ENCODE results near the gene CSRP2.

Gene CSRP2

DNA sequence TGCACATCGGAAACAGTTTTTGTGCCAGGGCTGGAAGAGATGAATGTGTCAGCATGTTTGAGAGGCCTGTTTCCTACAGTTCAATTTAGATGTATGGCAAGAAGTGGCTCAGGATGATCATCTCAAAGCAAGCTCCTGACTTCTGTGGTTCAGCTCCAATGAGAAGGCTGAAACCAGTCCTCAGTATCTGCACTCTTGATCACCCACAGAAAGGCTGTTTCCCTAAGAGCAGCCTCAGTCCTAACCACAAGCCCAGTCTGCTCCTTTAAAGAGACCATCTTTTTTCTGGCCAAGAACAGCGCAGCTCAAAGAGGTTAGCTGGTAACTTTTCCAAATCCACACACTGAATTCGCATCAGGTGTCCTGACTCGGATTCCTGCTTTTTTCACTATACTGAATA, 19.2 kb downstream of the CSRP2 start:
- no peak for DNase-seq

DNA sequence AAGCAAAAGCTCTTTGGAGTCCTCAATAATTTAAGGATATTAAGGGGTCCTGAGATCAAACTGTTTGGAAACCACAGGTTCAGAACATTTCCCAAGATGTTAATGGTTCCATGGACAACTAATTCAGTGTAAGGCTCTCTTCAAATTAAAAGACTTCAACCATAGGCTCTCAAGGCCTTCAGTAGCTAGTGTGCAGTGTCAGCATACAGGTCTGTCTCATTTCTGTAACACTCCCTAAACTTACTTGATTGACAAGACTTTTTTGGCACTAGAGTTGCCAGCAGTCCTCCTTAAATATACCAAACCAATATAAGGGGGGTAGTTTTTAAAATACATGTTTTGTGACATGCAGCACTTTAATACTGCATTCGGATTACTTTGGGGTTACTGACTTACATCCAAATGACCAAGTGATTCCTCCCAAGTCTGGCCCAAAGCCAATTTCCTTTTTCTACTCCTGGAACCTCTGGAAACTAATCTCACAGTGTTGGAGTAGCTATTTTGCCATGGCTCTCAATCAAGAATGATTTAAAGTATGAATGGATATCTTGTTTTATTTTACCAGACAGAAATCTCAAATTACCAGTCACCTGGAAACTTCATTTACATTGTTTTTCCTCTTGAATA, 22.7 kb downstream of the CSRP2 start:
- no peak for DNase-seq

DNA sequence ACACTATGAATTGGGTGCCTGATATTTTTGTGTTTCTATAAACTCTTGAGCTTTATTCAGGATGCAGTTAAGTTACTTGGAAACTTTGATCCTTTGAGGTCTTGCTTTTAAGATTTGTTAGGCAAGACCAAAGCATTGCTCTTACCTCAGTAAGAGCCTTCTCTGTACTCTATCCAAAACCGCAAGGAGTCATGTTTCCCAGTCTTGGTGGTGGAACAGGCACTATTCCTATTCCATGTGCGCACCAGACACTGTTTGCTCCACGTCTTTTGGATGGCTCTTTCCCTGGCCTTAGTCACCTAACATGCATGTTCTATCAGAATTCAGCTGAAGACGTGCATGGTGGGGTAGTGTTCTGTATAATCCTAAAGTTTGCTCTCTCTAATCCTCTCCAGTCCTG, 23.5 kb downstream of the CSRP2 start:
- DNase-seq, result no peak

DNA sequence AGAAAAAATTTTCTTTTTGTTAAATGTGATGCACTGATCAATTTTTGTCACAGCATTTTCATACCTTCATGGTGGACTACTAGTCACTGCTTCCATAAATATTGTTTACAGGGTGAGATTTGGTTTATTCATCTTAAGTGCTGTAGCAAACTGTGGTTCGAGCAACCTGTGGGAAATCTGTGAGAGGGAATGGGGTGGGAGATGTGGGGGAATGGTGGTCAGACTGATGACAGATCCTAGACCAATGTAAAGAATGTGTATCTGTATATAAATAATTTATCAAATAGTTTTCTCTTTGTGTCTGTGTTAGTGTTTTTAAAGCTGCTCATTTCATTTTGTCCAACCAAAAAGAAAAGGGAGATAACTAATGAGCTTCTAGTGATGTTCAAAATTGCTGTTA, 26.7 kb downstream of the CSRP2 start:
- DNase-seq, result no peak

DNA sequence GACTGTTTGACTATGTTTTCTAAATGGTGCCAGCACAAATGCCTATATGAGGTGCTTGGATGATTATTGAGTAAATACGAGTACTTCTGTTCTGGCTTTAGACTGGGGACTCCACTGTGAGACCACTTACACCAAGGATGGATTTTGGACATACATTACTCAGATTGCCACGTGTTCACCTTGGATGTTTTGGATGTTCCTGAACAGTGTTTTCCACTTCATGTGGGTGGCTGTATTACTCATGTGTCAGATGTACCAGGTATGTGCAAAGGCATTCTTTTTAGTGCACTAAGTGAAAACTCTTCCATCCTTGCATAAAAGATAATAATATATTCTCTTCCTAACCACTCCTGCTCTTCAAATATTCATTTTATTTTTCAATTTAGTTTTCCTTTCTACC, 30.7 kb downstream of the CSRP2 start:
- no peak for DNase-seq

DNA sequence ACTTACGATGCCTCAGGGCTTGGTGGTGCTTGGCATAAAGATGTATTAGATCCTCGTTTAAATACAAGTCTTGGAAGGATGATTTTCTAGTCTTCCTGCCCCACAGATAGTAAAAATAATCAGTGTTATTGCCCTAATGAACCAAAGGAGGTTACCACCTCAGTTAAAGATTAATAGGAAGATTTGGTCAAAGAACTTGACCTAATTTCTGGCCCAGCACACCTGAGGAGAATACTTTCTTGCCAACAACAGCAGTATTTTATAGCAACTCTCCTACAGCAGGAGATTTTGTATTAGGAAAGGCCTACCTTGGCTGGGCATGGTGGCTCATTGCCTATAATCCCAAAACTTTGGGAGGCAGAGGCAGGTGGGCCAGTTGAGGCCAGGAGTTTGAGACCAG, 31.6 kb downstream of the CSRP2 start:
- no peak for DNase-seq

DNA sequence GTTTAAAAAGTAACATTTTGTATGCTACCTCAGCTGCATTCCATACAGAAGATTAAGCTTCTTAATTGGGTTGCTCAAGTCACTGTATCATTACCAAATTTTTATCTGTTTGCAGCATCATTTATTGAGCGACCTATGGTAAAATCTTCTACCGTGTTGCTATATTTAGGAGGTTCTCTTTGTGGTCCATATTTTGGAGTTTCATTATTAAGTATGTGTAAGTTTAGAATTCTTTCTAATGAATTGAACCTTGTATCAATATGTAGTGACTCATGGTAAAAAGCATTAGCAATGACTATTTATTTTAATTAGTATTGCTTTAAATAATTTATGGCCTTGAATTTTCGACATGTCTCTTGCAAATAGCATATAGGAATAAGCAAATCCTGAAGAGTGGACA, 42.2 kb downstream of the CSRP2 start:
- DNase-seq, result no peak

DNA sequence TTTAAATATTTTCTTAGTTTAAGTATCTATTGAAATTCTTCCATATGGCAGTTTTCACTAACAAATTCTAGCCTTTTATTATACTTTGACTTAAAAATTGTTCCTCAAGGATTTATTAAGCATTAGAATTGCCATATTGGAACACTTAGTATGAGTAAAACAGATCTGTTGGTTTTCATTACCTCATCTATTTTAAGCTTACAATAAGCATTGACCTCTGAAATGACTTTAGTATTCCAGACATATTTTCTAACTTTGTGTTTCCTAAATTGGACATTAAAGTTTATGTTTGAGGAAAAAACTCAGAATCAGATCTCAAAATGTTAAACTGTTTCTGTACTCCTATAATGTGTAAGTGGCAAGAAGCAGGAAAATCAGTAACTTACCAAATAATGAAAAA, 48.4 kb downstream of the CSRP2 start:
- no peak for DNase-seq

DNA sequence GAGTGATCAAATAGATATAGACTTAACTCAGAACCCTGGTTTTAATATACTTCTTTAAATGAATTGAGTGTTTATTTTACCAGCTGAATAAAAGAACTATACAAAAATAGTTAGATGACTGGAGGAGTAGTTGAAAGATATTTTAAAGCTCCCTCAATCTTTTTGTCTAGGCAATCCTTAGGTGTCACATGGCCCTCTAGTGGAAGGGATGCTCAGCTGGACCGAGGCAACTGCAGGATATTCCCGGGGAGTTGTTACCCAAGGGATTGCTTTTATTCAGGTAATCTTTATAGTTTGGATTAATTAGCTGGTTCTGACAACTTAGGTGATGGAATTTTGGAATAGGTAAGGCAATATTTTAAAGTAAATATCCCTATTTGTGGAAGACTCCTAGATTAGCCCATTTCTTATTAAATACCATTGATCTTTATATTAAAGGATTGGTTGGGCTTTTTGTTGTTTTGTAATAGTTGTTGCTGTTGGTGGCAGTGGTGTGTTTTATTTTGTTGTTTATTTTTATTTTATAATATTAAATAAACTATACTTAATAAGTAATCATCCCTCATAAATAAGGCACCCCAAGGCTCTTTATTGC, 57.8 kb downstream of the CSRP2 start:
- DNase-seq, result no peak

DNA sequence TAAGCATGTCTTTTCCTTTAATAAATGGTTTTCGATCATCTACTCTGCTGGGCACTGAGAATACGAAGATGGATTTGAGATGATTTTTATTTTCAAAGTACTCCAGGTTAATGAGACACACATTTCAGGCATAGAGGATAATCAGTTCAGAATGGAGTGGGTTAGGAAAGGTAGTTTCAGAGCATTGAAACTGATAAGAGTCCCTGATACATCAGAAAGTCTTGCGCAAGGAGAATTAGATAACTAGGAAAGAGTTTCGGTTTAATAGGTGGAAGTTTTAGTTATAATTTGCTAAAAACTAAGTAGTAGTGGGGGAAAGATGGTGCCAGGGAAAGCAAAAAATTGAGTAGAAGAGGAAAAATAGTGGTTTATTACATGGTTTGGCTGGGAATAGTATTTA, 64.8 kb downstream of the CSRP2 start:
- DNase-seq, result no peak

DNA sequence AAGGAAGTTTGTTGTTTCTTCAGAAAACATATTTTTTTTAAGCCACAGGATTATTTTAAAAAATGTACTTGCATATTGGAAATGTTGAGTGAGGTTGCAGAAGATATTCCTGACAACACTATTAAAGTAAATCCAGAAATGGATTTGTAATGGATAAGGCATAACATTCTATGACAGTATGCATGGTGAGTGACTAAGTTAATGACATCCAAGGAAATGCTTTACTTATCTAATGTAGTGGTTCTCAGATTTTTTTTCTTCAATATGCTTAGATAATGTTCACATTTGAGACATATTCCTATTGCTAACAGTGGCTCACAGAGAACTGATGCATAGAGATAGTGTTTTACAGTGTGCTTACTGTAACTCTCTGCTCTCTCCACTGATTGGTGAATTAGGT, 65.6 kb downstream of the CSRP2 start:
- DNase-seq, result no peak

DNA sequence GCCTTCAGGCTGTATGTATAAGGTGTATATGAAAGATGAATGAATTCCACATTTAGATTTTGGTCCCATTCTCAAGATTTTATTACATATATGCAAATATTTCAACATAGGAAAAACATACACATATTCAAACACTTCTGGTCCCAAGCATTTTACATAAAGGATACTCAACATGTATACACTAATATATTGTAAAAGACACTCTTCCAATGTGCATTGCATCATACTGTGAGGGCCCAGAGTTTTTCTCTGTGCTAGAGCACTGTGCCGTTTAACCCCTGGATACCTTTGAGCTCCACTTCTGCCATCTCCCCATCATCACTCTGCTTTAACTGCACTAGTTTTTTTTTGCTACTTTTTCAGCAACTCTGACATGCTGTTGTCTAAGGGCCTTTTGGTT, 66.8 kb downstream of the CSRP2 start:
- no peak for DNase-seq

DNA sequence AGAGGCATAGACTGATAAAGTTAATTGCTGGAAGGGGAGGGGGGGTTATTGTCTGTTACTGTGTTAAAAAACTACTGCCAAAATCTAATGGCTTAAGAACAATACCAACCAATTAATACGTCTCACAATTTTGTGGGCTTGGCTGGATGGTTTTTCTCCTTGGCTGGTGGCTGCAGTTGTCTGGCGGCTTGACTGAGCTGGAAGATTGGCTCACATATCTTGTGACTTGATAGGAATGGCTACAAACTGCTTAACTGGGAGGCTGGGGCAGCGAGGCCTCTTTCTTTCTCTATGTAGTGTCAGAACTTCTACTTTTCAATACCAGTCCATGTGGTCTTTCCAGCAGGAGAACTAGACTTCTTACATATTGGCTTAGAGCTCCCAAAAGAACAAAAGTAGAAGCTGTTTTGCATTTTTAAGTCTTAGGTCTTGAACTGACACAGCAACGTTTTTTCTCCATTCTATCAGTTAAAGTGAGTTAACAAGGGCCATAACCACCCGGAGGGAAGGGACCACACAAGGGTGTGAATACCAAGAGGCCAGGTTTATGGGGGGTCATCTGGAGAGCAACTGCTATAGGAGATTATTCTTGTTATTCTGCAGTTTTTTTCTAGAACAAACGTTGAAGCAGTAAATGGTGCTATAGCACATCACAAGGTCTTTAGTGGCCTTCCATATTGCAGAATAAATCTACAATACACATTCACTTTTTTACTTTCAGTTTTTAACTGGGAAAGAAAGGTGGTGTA, 68.0 kb downstream of the CSRP2 start:
- no peak for DNase-seq

All from kidney glomerular epithelial cell (primary cell).